NCI-H524 treated with DMSO at 0.1 percent for 48 hours (cell line): ENCODE measurements around the gene CORO2B.

Experiments
- DNase-seq: peaks from one replicate; lab custom pipeline; 2025; lab: John Stamatoyannopoulos, UW

Gene CORO2B

DNA sequence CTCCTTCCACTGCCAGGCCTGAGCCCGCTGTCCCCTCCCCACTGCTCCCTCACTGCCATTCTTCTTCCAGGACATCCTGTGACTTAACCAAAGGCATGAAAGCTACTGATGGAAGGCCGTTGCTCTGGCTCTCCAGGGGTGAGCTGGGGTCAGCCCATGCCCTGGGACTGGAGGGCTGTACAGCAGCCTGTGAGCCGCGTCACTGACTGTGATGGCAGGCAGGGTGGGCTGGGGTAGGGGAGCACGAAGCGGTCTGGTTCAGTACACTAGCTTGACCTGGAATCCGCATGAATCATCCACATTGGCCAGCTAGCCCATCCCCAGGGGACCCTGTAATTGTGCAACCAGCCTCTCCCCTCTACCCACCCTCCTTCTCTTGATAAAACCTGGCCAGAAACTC is 30.8 kb downstream of the CORO2B start:
- DNase-seq, result no peak

GRCh38 chr15:68610825-68611224 is 32.0 kb downstream of the CORO2B start:
- no peak for DNase-seq

DNA sequence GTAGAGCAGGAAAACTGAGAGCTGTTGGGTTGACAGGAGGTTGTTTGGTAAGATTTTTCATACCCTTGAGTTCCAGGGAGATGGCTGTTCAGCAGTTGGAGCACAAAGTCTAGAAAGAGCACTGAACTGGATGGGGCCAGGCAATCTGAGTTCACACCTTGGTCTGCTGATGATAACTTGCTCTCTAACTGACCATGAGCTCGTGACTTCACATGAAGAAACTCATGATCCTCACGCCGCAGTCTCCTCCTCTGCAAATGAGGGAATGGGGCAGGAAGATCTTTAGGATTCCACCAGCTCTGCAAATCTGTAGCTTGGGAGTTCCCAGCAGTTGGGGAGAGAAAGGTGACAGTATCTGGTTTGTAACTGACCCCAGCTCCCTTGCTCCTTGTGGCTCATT is 33.7 kb downstream of the CORO2B start:
- DNase-seq, result no peak

DNA sequence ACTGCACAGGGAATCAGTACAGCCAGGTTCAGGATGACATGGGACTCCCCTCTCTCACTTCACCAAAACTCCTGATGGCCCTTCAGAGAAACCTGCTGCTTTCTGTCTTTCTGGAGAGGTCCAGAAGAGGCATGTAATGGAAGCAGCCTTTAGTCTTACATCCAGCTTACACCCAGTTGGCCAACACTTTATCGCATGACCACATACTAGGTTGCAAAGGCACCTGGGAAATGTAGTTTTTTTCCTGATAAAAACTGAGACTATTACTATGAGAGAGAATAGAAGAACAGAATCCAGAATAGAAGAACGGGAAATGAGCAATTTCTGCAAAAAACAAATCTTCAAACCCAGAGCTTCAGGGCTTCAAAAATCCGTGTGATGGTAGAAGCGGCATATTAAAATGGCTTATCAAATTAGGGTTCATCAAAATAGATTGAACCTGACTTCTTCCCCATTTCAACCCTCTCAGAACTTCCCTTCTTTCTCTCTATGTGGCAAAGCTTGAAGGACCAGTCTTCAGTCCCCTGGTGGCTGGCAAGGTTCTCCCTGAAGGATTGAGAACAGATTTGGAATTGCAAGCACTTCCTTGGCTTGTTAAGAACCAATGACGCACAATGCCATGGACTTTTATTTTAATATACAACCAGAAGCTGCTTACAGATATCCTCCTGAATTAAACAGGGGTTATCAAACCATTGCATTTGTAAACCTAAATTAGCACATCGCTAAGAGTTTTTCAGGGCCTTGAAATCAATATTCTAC is 34.4 kb downstream of the CORO2B start:
- DNase-seq, result no peak

- DNase-seq, result no peak
These were observed 35.7 kb downstream of the CORO2B start for GRCh38 chr15:68614286-68615035.

DNA sequence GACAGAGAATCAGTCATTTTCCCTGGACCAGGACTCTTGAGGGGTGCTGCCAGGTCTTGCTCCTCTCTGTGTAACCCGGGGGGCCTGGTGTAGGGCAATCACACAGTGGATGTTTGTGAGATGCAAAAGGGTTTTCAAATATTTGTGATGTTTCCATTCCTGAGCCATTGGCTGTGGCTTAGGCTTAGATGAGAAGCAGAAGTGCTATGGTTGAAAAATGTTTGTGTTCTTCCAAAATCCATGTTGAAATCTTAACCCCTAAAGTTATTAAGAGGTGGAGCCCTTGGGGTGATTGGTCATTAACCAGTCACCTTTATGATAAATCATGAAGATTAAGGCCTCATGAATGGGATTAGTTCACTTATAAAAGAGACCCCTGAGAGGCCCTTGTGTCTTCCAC is 36.5 kb downstream of the CORO2B start:
- DNase-seq, result no peak

GRCh38 chr15:68615811-68616210 is 37.0 kb downstream of the CORO2B start:
- no peak for DNase-seq

- no peak for DNase-seq
These were observed 37.6 kb downstream of the CORO2B start for GRCh38 chr15:68616397-68616796.

- no peak for DNase-seq
These were observed 38.2 kb downstream of the CORO2B start for GRCh38 chr15:68617001-68617400.

DNA sequence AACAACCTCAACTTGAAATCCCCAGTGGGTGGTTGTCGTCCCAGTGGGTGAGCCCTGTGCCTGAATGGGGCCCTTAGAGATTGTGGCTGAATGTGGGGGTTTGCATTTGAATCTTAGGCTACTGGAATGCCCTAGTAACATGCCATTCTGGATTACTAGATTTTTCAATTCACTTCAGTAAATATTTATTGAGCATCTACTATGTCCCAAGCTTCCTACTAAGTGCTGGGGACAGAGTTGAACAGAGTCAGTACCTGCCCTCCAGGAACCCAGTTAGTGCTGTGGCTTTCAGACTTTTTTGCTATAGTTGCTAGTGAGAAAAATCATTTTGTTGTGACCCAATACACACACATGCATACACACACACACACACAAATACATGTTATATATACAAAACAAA is 39.0 kb downstream of the CORO2B start:
- no peak for DNase-seq

DNA sequence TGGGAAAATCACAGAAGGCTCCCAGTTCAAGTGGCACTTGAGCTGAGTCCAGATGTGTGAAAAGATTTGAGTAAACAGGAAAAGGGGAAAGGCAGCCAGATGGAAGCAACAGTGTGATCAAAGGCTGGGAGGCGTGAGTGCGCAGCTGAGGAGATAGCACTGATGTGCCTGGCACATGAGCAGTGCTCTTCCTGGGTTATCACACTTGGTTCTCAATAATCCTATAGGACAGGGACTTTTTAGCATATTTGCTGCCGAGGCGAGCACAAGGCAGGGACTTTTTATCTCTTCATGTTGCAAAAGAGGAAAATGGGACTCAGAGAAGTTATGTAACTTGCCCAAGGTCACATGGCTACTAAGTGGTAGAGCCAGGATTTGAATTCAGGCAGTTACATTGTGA is 39.6 kb downstream of the CORO2B start:
- peak; percentile 98 for DNase-seq

GRCh38 chr15:68618908-68619698 is 40.3 kb downstream of the CORO2B start:
- DNase-seq, result peak; percentile 42

- DNase-seq, result peak; percentile 96
These were observed 42.1 kb downstream of the CORO2B start for GRCh38 chr15:68620721-68621527.

DNA sequence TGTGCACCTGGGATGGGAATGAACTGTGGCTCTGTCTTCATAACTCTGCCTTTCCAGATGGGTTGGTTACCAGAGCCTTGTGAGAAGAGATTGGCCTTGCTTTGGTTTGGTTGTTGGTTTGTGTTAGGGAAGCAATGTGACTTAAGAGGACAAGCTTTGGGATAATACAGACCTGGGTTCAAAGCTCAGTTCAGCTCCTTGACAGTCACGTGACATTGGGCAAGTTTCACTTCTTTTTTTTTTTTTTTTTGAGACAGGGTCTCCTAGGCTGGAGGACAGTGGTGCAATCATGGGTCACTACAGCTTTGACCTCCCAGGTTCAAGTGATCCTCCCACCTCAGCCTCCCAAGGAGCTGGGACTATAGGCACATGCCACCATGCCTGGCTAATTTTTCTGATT is 42.7 kb downstream of the CORO2B start:
- DNase-seq, result no peak

DNA sequence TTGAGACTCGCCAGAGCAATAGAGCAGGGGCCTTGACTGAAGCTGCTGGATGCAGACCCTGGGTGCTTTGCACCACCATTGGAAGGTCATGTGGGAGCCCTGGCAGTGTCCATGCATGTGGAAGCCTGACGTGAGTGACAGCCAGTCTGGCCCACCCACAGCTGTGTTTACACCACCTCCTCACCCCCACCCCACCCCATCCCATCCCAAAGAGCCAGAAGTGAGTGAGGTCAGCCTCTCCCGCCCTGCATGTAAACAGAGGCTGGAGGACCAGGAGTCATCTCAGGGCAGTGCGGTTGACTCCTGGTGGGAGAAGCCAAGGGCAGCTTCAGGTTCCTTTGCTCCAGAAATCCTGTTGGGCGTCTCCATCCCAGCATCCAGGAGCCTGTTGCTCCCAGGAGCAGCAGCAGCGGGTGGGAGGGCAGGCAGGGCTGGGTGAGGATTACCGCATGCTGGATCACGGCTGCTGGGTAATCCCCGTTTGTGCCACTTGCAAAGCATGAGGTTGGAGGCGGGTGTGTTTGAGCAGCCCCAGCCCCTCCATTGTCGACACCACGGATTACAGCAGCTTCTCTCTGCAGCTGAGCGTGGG is 44.6 kb downstream of the CORO2B start:
- peak; percentile 57 for DNase-seq

DNA sequence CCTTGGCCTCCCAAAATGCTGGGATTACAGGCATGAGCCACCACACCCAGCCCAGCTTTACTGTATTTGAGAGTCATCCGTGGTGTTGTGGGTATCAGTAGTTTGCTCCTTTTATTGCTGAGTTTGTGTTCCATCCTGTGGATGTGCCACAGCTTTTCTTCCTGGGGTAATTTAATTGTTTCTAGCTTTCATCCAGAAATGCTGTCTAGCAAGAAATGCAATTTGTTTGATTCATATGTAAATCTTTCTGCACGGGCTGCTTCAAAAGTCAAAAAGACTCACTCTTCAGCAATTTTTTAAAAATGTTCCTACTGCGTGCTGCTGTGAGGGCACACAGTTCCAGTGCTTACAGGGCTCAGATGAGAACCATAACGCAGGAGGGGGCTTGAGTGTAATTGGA is 47.1 kb downstream of the CORO2B start:
- no peak for DNase-seq

GRCh38 chr15:68626283-68626682 is 47.5 kb downstream of the CORO2B start:
- DNase-seq, result no peak

- DNase-seq, result no peak
These were observed 47.9 kb downstream of the CORO2B start for GRCh38 chr15:68626739-68627138.

DNA sequence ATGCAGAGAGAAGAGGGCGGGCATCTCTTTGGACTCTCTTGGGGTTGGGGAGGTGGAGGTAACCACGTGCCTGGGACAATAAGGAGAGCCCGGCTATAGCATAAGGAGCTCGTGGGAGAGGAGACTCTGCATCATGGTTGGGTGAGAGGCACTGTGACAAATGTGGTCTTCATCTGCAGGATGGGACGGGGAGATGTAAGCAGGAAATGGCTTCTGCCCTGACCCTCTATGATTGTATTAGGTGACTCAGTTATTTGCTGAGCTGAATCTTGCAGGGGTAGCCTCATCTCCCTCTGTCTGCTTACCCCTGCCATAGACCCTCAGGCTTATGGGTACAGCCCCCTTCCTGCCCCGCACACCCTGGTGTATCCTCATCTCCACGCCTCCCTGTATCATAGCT is 48.7 kb downstream of the CORO2B start:
- DNase-seq, result no peak

- DNase-seq, result no peak
These were observed 49.2 kb downstream of the CORO2B start for GRCh38 chr15:68627995-68628394.

DNA sequence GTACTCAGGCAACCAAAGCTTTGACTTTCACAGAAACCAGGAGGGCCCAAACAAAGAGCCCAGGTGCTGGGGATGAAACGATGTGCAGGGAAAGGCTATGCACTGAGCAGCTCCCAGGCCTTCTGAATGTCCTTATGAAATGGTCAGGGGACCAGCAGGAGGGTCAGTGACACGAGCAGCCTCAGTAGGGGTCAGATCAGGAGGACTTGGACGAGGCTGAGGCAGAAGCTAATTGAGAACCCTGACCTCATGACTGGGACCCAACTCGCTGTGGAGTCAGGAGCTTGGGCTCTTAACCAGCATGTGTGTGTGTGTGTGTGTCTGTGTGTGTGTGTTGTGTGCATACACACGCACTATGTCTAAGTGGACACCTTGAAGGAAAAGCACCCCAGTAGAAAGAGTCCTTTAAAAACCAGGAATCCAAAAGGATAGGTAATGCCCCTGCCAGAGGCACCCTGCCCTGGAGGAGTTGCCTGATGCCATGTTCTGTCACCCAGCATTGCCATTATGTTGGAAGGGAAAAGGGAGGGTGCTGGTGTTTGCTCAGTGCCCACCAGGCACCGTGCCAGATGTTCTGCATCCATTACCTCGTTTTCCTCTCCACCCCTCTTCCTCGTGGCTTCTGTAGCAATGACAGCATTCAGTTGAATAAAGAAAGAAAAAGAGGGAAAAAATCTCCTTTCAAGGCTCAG is 50.9 kb downstream of the CORO2B start:
- no peak for DNase-seq
